Activated CD8-positive, alpha-beta memory T cell treated with anti-CD3 and anti-CD28 coated beads for 1 hour (primary cell): Measurements from ENCODE around the gene SMARCC1.

ENCODE experiments used
- DNase-seq, 2 donors: peaks; one replicate each; pipeline ENCODE4 v3.0.0-alpha.2; 2020; ENCODE audit warnings: low read depth in 1 of 2; ENCODE audit errors: extremely low read depth in 1 of 2

SMARCC1 gene

DNA sequence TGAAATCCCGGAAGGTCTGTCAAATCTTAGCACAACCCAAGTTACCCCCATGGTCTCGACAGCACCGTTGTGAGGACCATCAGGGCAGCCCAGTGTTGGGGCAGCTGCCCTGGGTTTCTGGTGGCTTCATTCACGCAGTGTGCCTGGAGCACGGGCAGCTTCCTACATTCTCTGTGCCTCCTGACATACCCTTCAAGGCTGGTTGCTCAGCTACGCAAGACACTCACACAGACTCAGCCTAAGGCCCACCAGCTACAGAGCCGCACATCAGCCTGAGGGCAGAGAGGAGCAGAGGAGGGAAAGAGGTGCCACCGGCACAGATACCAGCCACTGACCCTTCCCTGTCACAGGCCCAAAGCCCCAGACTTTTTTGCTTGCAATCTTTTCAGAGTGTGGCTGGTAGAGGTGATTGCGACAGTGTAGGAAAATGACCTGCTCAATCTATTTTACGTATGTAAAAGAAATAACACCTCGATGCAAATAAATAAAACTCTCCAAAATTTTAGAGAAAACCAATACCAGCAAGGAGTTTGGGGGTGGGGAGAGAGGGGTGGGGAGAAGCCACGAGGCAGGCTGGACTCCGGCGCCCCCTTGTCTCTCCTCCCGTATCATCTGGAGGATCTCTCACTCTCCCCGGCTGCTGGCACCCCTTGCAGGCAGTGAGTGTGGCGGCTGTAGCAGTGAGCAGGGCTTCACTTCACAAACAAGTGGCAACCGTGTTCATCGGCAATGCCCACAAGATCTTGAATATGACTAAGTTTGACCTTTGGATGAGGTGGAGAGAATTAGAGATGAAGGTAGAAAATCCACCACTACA is 215.8 kb downstream of the SMARCC1 start:
- no peak for DNase-seq

DNA sequence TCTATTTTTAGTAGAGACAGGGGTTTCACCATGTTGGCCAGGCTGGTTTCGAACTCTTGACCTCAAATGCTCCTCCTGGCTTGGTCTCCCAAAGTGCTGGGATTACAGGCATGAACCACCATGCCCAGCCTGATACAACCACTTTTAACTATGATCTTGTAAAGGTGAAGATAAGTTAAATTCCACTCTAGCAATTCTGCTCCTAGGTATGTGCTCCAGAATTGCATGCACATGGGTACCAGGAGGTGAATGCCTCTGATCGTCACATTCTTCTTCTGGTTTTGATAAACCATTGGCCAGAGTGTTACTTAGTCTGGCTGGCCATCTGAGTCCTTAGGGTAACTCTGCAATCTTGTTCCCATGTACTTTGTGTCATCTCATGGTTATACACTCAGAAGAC is 225.3 kb downstream of the SMARCC1 start:
- no peak for DNase-seq

DNA sequence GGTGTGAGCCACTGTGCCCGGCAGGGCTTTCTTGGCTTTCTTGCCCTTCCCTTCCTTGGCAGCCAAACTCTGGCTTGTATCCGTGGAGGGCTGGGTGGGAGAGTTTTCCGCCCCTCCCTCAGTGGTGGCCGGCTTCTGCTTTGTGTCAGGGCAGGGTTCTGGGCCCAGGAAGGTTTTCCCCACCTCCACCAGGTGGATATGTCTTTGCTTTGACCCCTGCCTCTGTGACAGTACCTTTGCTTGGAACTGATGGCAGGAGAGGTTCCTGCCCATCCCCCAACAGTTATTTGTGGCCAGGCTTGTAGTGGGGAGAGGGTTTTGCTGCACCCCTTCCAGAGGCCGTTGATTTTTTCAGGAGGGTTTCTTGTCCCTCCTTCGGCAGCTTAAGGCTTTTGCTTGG is 227.4 kb downstream of the SMARCC1 start:
- no peak for DNase-seq

DNA sequence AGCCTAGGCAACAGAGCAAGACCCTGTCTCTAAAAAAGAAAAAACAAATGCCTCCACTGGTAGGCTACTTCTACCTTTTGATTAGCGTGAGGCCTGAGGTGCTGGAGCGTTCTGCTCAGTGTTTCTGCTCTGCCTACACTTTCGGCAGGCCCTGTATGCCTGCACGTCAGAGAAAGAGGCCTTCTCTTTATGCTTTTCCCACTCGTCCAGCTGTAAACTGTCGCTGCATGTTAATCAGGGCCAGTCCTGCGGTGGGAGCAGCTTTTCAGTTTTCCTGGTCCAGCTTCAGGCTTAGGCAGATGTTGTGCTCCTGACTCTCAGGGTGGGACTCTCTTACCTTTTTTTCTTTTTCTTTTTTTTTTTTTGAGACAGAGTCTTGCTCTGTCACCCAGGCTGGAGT is 228.3 kb downstream of the SMARCC1 start:
- DNase-seq: no peak

DNA sequence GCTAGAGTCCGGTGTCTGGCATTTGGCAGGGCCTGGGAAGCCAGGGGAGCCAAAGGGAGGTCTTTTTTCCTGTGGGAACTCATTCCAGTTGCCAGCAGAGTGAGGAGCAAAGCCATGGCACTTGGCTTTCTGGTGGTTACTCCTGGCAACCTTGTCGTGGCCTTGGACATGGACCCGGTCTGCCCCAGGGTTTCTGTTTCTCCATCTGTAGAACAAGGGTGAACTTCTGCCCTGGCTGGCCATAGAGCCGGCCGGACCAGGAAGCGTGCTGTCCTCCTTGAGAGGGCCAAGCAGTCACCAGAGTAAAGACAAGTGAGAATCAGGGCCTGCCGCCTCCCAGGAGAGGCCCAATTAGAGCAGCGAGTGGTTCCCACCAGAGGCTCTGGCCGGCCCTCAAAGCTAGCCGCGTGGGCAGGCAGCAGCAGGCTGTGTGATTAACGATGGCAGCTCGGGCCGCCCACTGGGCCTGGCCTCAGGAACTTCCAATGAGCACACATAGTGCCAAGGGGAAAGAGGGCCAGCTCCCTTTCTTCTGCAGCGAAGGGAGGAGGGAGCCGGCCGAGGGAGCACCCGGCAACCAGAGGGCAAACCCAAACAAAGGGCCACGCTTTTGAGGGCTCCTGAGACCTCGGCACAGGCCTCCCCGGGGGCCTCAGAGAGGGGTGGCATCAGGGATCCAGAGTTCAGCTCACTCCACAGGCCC is 239.1 kb downstream of the SMARCC1 start:
- no peak for DNase-seq

DNA sequence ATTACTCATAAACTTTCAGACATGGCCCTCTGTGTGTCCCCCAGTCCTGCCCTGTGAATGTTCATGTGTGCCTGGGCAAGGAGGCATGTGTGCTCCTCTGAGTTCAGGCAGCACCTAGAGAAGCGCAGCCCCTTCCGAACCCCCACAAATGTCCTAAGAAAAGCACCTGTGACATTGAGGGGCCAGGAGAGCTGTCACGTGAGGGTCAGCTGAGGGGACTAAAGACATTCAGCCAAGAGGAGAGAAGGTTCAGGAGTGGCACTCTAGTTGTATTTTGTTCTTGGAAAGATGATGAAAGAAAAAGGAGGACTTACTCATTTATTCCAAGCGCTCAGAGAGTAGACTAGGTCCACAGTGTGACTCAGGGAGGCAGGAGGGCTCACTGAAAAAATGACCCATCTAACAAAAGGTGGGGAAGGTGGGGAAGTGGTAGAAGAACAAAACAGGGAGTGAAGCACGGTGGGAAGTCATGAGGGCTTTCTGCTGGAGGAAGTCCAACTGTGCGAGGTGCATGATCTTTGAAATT is 240.0 kb downstream of the SMARCC1 start:
- DNase-seq: no peak

DNA sequence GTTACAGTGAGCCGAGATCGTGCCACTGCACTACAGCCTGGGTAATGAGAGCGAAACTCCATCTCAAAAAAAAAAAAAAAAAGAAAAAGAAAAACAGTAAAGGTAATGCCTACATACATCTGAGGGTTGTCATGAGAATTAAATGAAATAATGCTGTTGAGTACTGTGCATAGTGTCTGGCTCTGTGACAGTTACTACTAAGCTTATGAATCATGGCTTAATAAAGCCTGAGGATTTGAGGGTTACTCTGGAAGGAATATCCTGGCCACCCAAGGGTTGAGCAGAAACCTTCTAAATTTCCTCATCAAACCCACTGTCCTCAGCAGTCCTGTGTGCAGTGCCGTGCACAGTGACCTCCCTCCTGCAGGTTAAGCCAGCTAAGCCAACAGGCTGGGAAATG is 241.4 kb downstream of the SMARCC1 start:
- no peak for DNase-seq

DNA sequence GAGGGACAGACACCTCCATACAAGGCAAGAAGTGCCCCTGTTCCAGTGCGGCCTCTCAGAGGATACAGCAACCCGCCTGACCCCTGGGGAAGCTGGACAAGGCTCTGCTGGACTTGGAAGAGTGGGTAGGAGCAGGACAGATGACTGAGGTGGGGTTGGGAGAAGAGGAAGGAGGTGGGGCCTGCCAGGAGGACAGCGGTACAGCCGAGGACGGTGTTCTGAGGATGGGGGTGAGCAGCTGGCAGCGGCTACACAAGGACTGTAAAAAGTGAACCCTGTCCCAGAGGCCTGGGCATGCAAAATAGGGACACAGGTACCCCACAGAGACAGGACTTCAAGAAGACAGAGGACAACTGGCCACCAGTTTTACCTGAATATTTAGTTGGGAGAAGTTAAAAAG is 244.7 kb downstream of the SMARCC1 start:
- no peak for DNase-seq

DNA sequence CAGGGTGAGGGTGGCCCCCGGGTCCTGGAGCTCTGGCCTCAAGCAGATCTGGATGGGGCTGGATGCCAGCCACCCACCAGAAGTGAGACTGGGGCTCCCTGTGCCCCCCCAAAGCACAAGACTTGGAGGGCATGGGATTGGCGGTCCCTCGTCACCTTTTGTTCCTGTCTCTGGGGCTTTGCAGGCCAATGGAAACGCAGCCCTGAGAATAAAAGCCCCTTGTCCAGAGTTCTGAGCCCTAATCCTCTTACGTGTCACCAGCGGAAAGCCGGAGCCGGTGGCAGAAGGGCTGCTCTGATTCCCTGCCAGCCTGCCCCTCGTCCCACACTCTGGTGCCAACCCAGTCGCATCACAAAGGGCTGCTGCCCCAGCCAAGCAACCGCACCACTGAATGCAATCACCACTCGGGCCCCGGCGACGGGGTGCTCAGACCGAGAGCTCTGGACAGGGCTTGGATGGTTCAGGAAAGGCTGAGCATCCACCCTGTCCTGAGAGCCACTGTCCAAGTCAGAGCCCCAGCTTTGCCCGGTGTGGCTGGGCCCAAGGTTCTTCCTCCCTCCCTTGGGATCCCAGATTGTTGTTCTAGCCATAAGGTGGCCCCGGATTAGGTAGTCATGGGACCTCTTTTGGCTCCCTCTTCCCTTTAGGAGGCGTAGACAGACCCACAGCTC is 245.3 kb downstream of the SMARCC1 start:
- no peak for DNase-seq
